Measurements from ENCODE around the gene MRPL34. TPM values are rescaled to one million over a fixed set of nuclear protein-coding genes. Genes with fewer than 3 reads are reported as not detected.

MRPL34 gene
- total and polyA plus RNA-seq, 5 donors: 131 to 321 (median 176) TPM

- intact Hi-C loops (cut with DNase I): no loop called here
- 8% methylated on average over 50 of the region's 50 CpGs for WGBS
- Histone ChIP-seq H3K9me3 (ENCODE audit: control insufficient read depth, low read length) (no peaks in the 10 kb centered on the region), H3K4me1 (ENCODE audit: control insufficient read depth, insufficient read depth, low read length) (peaks cover 3% of the 10 kb centered on the region), H3K27me3 (ENCODE audit: control insufficient read depth, insufficient read depth) (no peaks in the 10 kb centered on the region), H3K27ac (ENCODE audit: low read length) (no peak overlapping the region), H3K4me3 (ENCODE audit: low read length) (peak overlapping the region; percentile 61)
- DNase-seq (peak in 2 of 3 donors; percentile 34 to 69), ATAC-seq (no peak)
These were observed 32.2 kb downstream of the MRPL34 start for GRCh38 chr19:17337675-17338432.

GRCh38 chr19:17338433-17339078 is 32.9 kb downstream of the MRPL34 start:
- 92% methylated on average over 30 of the region's 30 CpGs for WGBS
- no peaks in the 10 kb centered on the region for H3K27me3 ChIP-seq (ENCODE audit: control insufficient read depth, insufficient read depth)
- peaks cover 3% of the 10 kb centered on the region for H3K4me1 ChIP-seq (ENCODE audit: control insufficient read depth, insufficient read depth, low read length)
- H3K9me3 ChIP-seq (ENCODE audit: control insufficient read depth, low read length): no peaks in the 10 kb centered on the region
- peak; percentile 43 to 75 (median 66) for DNase-seq
- intact Hi-C loops (cut with DNase I): no loop called here
- no peak overlapping the region for H3K27ac ChIP-seq (ENCODE audit: low read length)
- H3K4me3 ChIP-seq (ENCODE audit: low read length): no peak overlapping the region
- no peak for ATAC-seq

- H3K27me3 ChIP-seq (ENCODE audit: control insufficient read depth, insufficient read depth): no peaks in the 10 kb centered on the region
- WGBS: 91% methylated on average over 34 of the region's 34 CpGs
- intact Hi-C loops (cut with DNase I): no loop called here
- peak; percentile 31 to 67 (median 65) for DNase-seq
- H3K4me1 ChIP-seq (ENCODE audit: control insufficient read depth, insufficient read depth, low read length): no peaks in the 10 kb centered on the region
- no peak overlapping the region for H3K4me3 ChIP-seq (ENCODE audit: low read length)
- no peak for ATAC-seq
- H3K9me3 ChIP-seq (ENCODE audit: control insufficient read depth, low read length): no peaks in the 10 kb centered on the region
- no peak overlapping the region for H3K27ac ChIP-seq (ENCODE audit: low read length)
These were observed 33.5 kb downstream of the MRPL34 start for GRCh38 chr19:17339088-17339741.

- ATAC-seq (peak in 1 of 2 donors; percentile 10), DNase-seq (peak in 2 of 3 donors; percentile 42 to 70)
- no peaks in the 10 kb centered on the region for H3K4me1 ChIP-seq (ENCODE audit: control insufficient read depth, insufficient read depth, low read length)
- no peak overlapping the region for H3K27ac ChIP-seq (ENCODE audit: low read length)
- H3K4me3 ChIP-seq (ENCODE audit: low read length): no peak overlapping the region
- H3K27me3 ChIP-seq (ENCODE audit: control insufficient read depth, insufficient read depth): no peaks in the 10 kb centered on the region
- intact Hi-C loops (cut with DNase I): no loop called here
- WGBS: 70% methylated on average over 21 of the region's 21 CpGs
- no peaks in the 10 kb centered on the region for H3K9me3 ChIP-seq (ENCODE audit: control insufficient read depth, low read length)
These were observed 34.7 kb downstream of the MRPL34 start for GRCh38 chr19:17340302-17340870.

GRCh38 chr19:17340871-17341357 is 35.2 kb downstream of the MRPL34 start:
- H3K4me3 ChIP-seq (ENCODE audit: low read length): no peak overlapping the region
- H3K9me3 ChIP-seq (ENCODE audit: control insufficient read depth, low read length): no peaks in the 10 kb centered on the region
- intact Hi-C loops (cut with DNase I): no loop called here
- no peaks in the 10 kb centered on the region for H3K27me3 ChIP-seq (ENCODE audit: control insufficient read depth, insufficient read depth)
- ATAC-seq: no peak
- DNase-seq: no peak
- no peaks in the 10 kb centered on the region for H3K4me1 ChIP-seq (ENCODE audit: control insufficient read depth, insufficient read depth, low read length)
- 72% methylated on average over 17 of the region's 17 CpGs for WGBS
- no peak overlapping the region for H3K27ac ChIP-seq (ENCODE audit: low read length)

GRCh38 chr19:17341386-17341785 is 35.7 kb downstream of the MRPL34 start:
- DNase-seq (no peak), ATAC-seq (no peak)
- no peak overlapping the region for H3K27ac ChIP-seq (ENCODE audit: low read length)
- WGBS: 92% methylated on average over 15 of the region's 15 CpGs
- intact Hi-C loops (cut with DNase I): no loop called here
- H3K27me3 ChIP-seq (ENCODE audit: control insufficient read depth, insufficient read depth): no peaks in the 10 kb centered on the region
- no peaks in the 10 kb centered on the region for H3K9me3 ChIP-seq (ENCODE audit: control insufficient read depth, low read length)
- no peak overlapping the region for H3K4me3 ChIP-seq (ENCODE audit: low read length)
- H3K4me1 ChIP-seq (ENCODE audit: control insufficient read depth, insufficient read depth, low read length): no peaks in the 10 kb centered on the region

- WGBS: 82% methylated on average over 7 of the region's 7 CpGs
- DNase-seq (no peak), ATAC-seq (no peak)
- H3K4me1 ChIP-seq (ENCODE audit: control insufficient read depth, insufficient read depth, low read length): no peaks in the 10 kb centered on the region
- intact Hi-C loops (cut with DNase I): no loop called here
- no peaks in the 10 kb centered on the region for H3K9me3 ChIP-seq (ENCODE audit: control insufficient read depth, low read length)
- H3K27me3 ChIP-seq (ENCODE audit: control insufficient read depth, insufficient read depth): no peaks in the 10 kb centered on the region
- H3K27ac ChIP-seq (ENCODE audit: low read length): no peak overlapping the region
- H3K4me3 ChIP-seq (ENCODE audit: low read length): no peak overlapping the region
These were observed 36.2 kb downstream of the MRPL34 start for GRCh38 chr19:17341845-17342244.

- intact Hi-C loops (cut with DNase I): loop anchor here (2.0 to 5.0 kb wide), 4 partner anchors 41 to 511 kb away; partner anchors contain the start of gene RPL18A (in 1 of the 4)
- Histone ChIP-seq H3K4me1 (ENCODE audit: control insufficient read depth, insufficient read depth, low read length) (no peaks in the 10 kb centered on the region), H3K27me3 (ENCODE audit: control insufficient read depth, insufficient read depth) (no peaks in the 10 kb centered on the region), H3K4me3 (ENCODE audit: low read length) (no peak overlapping the region), H3K27ac (ENCODE audit: low read length) (no peak overlapping the region), H3K9me3 (ENCODE audit: control insufficient read depth, low read length) (no peaks in the 10 kb centered on the region)
- ATAC-seq (peak; percentile 73 to 75), DNase-seq (peak; percentile 78 to 92 (median 92))
- WGBS: 14% methylated on average over 24 of the region's 24 CpGs
These were observed 40.5 kb downstream of the MRPL34 start for GRCh38 chr19:17346109-17346671.

- peak overlapping the region; percentile 25 for H3K27ac ChIP-seq (ENCODE audit: low read length)
- intact Hi-C loops (cut with DNase I): loop anchor here (2.0 to 5.0 kb wide), 4 partner anchors 39 to 510 kb away; partner anchors contain the start of gene RPL18A (in 1 of the 4)
- no peaks in the 10 kb centered on the region for H3K27me3 ChIP-seq (ENCODE audit: control insufficient read depth, insufficient read depth)
- DNase-seq (peak; percentile 50 to 80 (median 71)), ATAC-seq (peak; percentile 43 to 74)
- no peak overlapping the region for H3K4me3 ChIP-seq (ENCODE audit: low read length)
- H3K4me1 ChIP-seq (ENCODE audit: control insufficient read depth, insufficient read depth, low read length): no peaks in the 10 kb centered on the region
- H3K9me3 ChIP-seq (ENCODE audit: control insufficient read depth, low read length): no peaks in the 10 kb centered on the region
- WGBS: 18% methylated on average over 6 of the region's 6 CpGs
These were observed 41.7 kb downstream of the MRPL34 start for GRCh38 chr19:17347361-17347760.

- Histone ChIP-seq H3K9me3 (ENCODE audit: control insufficient read depth, low read length) (no peaks in the 10 kb centered on the region), H3K4me1 (ENCODE audit: control insufficient read depth, insufficient read depth, low read length) (no peaks in the 10 kb centered on the region), H3K27ac (ENCODE audit: low read length) (peak overlapping the region; percentile 49), H3K4me3 (ENCODE audit: low read length) (no peak overlapping the region), H3K27me3 (ENCODE audit: control insufficient read depth, insufficient read depth) (no peaks in the 10 kb centered on the region)
- DNase-seq: no peak
- 62% methylated on average over 2 of the region's 2 CpGs for WGBS
- ATAC-seq: no peak
- intact Hi-C loops (cut with DNase I): loop anchor here (2.0 to 5.0 kb wide), 4 partner anchors 39 to 509 kb away; partner anchors contain the start of gene RPL18A (in 1 of the 4)
These were observed 42.2 kb downstream of the MRPL34 start for GRCh38 chr19:17347877-17348276.

Data from right cardiac atrium (tissue), 5 donors.